Epithelial cell of proximal tubule (primary cell): Measurements from ENCODE around the gene FRMD7. TPM values are rescaled to one million over a fixed set of nuclear protein-coding genes. Genes with fewer than 3 reads are reported as not detected.
"Not testable (repeated sequence)": the region's sequence is repeated elsewhere in the genome, so short reads cannot be mapped to it uniquely, and the experiment has no call there.

Experiments
- DNase-seq: peaks from one replicate; pipeline ENCODE4 v3.0.0-alpha.2; 2011; ENCODE audit warnings: low read depth
- H3K4me3 ChIP-seq: 2 replicates; pipeline ENCODE4 v1.5.1; 2011; ENCODE audit warnings: low read depth, mild to moderate bottlenecking, low read length
- total RNA-seq: library from RNA; depleted of rRNA; stranded (reverse); fragments of >200 nt; gene quantifications from 2 replicates; pipeline ENCODE4 v1.2.3, GENCODE V29; 2015
- TF ChIP-seq, protein P1 (sequence below): conservative IDR thresholded peaks from 2 replicates; pipeline ENCODE4 v1.5.1; 2012; ENCODE audit warnings: low read depth, mild to moderate bottlenecking, low read length

FRMD7 gene
- total RNA-seq: not detected in 2 replicates

GRCh38 chrX:132127743-132128142 is at the start of gene FRMD7:
Gene FRMD7 (minus strand): TSS chrX:132128020. CDS start chrX:132127844, 176 bp downstream.
- H3K4me3 ChIP-seq: no peak within 1 kb of the TSS
- TF ChIP-seq, protein P1, sequence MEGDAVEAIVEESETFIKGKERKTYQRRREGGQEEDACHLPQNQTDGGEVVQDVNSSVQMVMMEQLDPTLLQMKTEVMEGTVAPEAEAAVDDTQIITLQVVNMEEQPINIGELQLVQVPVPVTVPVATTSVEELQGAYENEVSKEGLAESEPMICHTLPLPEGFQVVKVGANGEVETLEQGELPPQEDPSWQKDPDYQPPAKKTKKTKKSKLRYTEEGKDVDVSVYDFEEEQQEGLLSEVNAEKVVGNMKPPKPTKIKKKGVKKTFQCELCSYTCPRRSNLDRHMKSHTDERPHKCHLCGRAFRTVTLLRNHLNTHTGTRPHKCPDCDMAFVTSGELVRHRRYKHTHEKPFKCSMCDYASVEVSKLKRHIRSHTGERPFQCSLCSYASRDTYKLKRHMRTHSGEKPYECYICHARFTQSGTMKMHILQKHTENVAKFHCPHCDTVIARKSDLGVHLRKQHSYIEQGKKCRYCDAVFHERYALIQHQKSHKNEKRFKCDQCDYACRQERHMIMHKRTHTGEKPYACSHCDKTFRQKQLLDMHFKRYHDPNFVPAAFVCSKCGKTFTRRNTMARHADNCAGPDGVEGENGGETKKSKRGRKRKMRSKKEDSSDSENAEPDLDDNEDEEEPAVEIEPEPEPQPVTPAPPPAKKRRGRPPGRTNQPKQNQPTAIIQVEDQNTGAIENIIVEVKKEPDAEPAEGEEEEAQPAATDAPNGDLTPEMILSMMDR: no peak
- no peak for DNase-seq

DNA sequence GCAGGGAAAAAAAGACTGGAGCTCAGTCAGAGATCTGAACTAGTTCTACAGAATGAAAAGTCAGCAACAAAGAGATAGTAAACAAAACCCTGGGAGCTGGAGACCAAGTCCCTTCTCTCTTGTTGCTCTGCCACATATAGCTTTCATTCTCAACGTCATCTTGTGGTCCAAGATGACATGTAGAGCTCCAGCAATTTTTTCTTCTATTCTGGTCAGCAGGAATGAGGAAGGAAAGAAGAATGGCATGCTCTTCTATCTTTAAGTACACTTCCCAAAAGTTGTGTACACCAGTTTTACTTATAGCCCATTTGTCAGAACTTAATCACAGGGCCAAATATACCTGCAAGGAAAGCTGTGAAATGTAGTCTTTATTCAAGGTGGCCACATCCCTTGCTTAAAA is 45.8 kb upstream of the FRMD7 start:
- no peak for DNase-seq
- TF ChIP-seq, protein P1: no peak
- no peak overlapping the region for H3K4me3 ChIP-seq

GRCh38 chrX:132171881-132172280 is 44.1 kb upstream of the FRMD7 start:
- no peak for DNase-seq
- TF ChIP-seq, protein P1: no peak
- no peak overlapping the region for H3K4me3 ChIP-seq

DNA sequence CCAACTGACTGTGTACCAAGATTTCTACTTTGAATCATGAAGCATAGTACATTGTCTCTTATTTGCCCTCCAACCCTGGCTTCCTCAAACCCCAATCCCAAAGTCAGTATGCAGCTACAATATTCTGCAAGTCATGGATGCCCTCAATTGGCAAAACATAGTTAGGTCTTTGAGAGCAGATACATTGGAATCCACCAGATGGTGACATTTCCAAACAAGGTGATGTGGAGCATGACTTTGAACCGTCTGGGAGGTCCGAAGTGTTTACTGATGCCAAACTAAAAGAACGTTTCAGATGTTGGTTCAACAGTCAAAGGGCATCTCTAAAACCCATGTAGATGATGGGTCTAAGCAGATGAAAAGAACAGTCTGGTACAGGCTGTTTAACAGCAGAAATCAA is 43.7 kb upstream of the FRMD7 start:
- no peak for DNase-seq

GRCh38 chrX:132169554-132169953 is 41.7 kb upstream of the FRMD7 start:
- no peak for DNase-seq
- TF ChIP-seq, protein P1: no peak
- H3K4me3 ChIP-seq: no peak overlapping the region

More for the DNA sequence above, 43.7 kb upstream of the FRMD7 start:
- TF ChIP-seq, protein P1: peak; percentile 16
- no peak overlapping the region for H3K4me3 ChIP-seq

GRCh38 chrX:132165651-132166050 is 37.8 kb upstream of the FRMD7 start:
- TF ChIP-seq, protein P1: no peak
- H3K4me3 ChIP-seq: no peak overlapping the region
- DNase-seq: no peak

DNA sequence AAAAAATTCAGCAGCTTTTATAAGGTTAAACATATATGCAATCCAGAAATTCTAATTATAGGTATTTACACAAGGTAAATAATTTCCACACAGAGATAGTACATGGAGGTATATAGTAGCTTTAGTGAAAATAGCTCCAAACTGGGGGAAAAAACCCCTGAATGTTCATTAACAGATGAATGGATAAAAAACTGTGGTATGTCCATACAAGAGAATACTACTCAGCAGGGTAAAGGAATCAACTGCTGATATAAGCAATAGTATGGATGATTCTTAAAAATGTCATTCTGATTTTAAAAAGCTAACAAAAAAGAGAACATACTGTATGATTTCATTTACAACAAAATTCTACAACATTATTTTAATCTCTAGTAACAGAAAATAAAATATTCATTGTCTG is 37.2 kb upstream of the FRMD7 start:
- no peak overlapping the region for H3K4me3 ChIP-seq
- no peak for DNase-seq
- TF ChIP-seq, protein P1: no peak

DNA sequence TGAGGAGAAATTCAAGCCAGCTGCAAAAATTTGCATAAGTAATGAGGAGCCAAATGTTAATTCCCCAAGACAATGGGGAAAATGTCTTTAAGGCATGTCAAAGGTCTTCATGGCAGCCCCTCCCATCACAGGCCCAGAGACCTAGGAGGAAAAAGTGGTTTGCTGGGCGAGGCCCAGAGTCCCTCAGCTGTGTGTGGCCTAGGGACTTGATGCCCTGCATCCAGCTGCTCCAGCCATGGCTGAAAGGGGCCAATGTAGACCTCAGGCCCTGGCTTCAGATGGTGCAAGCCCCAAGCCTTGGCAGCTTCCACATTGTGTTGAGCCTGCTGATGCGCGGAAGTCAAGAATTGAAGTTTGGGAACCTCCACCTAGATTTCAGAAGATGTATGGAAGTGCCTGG is 35.3 kb upstream of the FRMD7 start:
- not testable (repeated sequence) for DNase-seq, H3K4me3 ChIP-seq
